Stimulated activated CD4-positive, alpha-beta T cell treated with anti-CD3 and anti-CD28 coated beads, TNF-alpha, amount 100 ng/mL, for 4 hours (primary cell): ENCODE measurements around the gene PTCH1.

Source experiments
- DNase-seq, 3 experiments: peaks; one replicate each; pipeline ENCODE4 v3.0.0-alpha.2; 2020; ENCODE audit warnings: low read depth in 3 of 3

Gene PTCH1

DNA sequence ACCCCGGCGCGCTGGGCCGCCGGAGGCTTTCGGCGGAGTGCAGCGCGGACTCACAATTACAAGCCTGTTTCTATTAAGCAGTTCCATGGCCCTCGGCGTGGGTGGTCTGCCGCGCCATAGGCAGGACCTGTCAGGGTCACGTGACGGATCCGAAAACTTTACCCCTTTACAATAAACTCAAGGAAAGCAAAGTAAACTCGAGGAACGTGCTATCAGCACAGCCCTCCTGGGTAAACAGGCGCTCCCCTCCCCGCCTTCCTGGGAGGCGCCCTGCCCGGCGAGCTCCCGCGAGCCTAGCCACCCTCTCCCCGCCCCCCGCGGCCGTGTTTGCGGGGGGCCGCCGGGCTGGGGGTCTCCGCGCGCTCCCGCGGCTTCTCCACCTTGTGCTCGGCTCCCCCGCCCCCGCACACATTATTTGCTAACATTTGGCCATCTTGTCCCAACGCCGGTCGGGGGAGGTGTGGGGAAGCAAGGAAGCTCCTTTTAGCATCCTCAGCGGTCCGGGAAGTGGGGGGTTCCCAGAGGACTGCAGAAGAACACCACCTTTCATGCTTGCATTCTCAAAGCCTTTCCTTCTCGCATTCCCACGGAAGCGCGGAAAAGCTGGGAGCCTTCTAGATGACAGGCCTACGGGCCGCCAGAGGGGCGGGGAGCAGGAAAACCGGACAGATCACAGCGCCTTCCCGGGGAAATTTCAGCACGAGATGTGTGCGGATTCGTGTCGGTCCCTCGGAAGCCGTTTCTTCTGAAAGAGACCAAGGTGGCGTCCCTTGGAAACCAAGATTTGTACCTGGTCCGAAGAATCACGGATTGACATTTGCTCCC is at the start of gene PTCH1:
TSS of gene PTCH1 (minus strand) at position 238 of the 825 bp plus-strand sequence.
- DNase-seq: peak in 2 of 3 experiments; percentile 27 to 35

DNA sequence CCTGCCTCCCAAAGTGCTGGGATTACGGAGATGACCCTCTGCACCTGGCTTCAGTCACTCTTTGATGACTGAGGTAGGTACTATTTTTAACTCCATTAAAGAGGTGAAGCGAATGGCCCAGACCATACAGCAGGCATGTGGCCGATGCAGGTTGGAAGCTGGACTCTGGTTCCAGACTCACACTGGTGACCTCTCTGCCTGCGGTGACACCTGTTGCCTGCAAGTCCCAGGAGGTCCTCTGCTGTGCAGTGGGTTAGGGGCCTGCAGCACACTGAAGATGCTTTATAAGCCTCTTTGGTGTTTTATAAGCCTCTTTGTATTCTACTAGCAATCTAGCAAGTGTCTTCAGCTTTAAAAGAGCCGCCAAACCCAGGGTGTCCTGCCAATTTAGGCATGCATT is 49.2 kb upstream of the PTCH1 start:
- DNase-seq: no peak

DNA sequence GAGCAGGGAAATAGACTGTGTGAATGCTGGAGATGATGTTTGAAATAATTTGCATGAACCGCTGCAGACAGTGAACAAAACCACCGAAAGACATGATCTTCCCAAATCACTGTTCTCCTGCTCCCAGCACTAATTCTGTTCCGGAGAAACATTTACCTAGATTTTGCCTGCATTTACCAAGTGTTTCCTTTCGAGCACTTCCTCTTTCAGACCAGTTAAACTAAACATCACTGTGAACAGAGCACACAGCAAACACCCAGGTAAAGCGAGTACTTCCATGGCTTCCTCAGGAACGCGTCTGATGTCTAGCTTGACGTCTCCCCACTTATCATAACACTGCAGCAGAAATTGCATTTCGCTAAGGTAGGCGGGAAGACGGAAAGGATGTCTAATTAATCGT is 45.1 kb upstream of the PTCH1 start:
- DNase-seq: no peak

DNA sequence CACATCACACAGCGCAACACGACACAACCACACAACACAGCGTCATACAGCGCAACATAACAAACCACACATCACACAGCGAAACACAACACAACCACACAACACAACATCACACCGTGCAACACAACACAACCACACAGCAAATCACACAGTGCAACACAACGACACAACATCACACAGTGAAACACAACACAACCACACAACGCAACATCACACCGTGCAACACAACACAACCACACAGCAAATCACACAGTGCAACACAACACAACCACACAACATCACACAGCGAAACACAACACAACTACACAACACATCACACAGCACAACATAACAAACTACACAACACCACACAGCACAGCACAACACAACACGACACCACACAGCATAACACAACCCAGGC is 40.4 kb upstream of the PTCH1 start:
- DNase-seq: no peak

DNA sequence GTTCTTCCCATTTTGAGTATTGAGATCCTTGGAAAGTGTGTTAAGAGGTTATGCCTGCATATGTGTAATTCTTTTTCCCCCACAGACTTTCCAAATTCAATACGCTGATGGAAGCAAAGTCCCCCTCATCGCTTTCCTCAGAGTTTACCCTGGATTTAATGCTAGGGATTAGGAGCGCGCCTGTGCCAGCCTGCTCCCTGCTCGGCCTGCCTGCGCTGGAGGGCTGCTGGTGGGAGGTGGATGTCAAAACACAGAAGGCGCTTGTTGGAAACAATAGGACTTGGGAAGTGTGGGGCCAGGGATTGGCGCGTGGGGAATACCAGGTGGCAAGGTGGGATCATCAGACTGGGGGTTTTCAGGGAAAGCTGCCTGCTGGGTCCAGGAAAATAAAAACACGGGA is 39.8 kb upstream of the PTCH1 start:
- no peak for DNase-seq

DNA sequence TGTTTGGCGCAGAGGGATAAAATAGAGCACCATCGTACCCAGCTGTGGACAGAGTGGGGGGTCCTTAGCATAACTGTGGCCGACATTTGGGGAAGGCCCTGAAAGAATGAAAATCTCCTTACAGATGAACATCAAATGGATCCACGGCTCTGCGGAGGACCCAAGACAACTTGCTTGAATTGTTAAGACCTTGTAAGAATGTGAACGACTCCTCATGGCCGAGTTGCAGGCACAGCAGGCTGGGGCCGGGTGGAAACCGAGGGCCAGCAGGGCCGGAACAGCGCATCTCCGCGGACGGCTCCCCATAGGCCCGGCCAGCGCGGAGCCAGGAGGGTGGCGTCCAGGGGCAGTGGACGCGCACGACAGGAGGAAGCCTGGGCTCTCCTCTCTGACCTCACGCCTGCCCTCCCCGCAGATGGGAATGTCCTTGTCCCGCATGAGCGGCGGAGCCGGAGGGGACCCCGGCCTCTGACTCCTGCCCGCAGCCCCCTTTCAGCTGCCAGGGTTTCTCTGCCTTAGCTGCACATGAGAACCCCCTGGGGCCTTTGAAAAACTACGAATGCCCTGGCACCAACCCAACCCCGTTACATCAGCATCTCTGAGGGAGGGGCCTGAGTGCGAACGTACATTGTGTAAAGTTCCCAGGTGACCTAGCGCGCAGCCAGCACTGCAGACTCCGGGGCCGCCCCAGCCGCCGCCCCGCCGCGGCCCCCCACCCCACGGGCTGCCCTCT is 36.2 kb upstream of the PTCH1 start:
- DNase-seq: no peak

DNA sequence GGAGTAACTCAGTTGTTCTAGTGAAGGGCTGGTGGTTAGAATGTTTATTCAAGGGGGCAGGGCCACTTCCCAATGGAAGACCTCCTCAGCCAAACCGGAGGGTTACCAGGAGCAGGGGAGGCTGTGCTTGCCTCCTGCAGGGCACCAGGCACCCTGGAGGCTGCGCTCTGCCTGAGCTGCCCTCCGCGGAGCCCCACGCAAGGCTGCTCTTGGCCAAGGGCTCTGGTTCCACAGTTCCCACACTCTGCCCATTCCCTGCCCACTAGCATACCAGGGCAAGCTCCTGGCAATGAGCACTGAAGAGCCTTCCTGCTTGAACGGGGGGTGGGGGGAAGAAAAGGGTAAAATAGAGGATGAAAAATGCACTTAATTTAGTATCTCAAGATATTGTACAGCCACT is 35.5 kb upstream of the PTCH1 start:
- DNase-seq: no peak

DNA sequence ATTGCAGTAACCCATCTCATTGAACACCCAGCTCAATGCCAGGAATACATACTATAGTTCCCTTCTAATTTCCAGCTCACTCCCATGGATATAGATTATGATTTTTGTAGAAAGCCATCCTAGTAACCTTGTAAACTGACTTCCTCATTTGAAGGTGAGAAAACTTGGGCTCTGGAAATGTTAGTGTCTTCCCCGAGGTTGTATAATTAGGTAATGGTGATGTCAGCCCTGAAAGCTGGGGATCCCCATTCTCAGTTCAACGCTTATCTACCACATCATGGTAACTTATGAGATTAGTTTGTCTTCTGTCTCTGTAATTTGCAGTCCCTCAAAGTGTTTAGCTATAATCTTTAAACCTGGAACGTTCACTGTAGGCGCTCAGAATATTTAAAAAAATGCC is 34.6 kb upstream of the PTCH1 start:
- no peak for DNase-seq

DNA sequence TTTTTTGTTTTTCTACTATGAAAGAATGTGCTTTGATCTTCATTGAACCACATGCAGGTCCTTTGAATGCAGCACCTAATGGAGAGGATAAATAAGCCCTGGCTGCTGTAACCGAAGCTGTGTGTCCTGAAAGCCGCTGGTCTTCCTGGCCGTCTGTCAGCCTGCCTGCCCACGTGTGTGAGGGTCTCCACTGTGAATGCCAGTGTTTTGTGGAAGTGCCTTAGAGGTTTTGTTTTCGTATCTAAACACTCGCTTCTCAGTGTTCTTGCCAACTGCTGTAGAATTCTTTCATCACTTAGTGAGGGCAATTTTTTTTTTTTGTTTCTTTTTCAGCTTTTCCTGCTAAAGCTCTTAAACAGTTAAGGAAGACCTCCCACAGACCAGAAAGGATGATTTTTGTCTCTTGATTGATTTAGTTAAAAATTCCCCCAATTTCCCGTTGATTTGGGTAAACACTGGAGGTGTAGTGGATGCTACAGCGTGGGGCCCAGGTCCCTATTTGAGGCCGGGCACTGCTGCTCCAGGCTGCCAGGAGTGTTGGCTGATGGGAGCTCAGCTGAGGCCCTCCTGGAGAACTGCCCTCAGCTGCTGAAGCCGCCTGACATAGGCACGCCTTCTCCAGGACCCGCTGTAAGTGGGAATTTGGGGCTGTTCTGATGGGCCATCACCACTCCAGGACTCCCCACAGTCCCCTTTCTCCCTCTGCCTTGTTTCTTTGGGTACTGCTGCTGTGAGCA is 29.2 kb upstream of the PTCH1 start:
- no peak for DNase-seq

DNA sequence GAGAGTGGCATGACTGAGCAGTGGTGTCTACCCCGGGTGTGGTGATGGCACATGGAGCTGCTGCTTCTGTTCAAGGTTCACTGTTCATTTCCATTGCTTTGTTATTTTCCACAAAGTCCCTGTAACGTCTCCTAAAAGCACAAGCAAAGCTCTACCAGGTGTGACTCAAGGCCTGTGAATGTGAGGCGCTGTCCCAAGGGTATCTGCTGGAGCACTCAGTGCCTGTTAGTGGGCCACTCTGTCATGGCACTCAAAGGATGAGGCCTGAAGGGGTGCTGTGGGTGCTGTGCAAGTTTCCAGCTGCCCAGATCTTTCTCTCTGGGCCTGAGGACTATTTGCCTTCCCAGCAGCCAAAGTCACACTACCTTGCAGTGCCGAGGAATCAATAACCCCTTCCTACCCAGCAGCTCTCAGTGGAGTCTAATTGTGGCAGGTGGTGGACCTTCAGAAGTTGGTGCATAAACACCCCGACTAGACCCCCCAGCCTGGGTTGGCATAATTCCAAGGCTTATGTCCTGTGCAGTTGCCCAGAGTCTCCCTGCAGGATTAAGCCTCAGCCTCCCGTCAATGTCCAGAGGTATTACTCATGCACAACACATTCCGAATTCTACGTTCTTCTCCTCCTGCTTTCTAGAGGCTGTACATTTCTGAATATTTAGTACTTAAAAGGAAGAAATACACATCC is 17.4 kb upstream of the PTCH1 start:
- DNase-seq: no peak

DNA sequence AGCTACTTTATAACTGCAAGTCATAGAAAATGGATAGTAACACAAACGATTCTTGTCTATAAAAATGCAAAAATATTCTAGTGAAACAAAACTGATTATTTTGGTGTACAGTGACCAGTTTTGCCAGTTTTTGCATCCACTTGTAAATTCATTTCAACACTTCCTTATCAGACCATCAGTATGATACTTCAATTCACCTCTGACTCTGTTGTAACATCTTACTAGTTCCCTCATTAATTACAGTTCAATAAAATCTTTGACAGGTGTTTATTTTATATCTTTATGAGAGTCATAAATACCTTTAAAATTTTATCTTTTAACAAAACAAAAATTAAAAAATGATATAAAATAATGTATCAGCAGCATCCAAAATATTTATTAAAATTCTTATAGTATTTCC is 13.1 kb upstream of the PTCH1 start:
- DNase-seq: no peak

DNA sequence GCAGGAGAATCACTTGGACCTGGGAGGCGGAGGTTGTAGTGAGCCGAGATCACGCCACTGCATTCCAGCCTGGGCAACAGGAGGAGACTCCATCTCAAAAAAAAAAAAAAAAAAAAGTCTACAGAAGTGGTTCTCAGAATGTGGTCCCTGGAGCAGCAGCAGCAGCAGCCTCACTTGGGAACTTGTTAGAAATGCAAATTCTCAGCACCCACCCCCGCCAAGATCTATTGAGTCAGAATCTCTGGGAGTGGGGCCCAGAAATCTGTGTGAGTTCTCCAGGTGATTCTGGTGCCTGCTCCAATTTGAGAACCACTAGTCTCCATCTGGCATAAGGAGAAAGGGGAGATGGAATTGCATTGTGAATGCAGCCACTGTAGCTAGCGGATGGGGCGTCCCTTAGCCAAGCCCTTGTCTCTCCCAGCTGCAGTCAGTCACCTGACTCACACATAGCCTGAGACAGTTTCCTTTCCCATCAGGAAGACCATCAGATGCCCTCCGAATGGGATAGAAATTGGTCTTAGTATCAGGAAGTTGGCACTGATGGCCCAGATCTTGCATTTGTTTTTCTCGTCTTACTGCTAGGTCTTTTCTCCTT is 12.2 kb upstream of the PTCH1 start:
- DNase-seq: no peak

DNA sequence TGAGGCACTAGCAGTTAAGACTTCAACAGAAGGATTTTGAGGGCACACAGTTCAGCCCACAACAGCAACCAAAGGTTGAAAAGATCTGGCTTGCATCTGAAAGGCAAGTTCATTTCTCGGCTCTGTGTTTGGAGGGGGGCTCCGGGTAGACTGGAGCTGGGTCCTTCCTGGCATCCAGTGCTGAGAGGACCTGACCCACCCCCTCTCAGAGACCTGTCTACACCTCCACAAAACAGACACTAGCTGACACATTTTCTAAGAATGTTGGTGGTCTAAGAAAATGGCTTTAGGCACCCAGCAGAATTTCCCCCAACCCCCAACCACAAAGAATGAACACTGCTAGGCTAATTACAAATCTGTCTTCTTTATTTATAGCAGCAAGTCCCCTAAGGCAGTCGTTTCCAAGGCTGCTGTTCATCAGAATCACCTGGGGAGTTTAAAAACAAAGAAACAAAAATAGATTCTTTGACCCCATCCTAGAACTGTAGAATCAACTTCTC is 6.2 kb upstream of the PTCH1 start:
- DNase-seq: no peak

DNA sequence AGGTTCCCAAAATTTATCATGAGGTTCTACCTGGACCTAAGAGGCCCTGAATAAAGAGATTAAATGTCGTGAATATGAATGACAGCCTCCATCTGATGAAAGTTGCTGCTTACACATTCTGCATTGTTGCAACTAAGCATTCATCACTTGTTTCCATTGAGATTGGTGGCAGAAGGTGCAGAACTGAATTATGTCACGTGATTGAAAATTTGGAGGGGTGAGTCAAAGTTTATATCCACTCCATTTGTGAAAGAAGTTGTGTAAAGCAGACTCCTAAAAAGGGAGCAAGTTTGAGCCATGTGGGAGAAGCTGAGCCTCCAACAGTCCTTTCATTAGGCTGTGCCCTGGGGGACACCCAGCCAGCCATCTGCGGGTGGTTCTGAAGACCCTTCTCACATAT is 4.9 kb upstream of the PTCH1 start:
- no peak for DNase-seq

DNA sequence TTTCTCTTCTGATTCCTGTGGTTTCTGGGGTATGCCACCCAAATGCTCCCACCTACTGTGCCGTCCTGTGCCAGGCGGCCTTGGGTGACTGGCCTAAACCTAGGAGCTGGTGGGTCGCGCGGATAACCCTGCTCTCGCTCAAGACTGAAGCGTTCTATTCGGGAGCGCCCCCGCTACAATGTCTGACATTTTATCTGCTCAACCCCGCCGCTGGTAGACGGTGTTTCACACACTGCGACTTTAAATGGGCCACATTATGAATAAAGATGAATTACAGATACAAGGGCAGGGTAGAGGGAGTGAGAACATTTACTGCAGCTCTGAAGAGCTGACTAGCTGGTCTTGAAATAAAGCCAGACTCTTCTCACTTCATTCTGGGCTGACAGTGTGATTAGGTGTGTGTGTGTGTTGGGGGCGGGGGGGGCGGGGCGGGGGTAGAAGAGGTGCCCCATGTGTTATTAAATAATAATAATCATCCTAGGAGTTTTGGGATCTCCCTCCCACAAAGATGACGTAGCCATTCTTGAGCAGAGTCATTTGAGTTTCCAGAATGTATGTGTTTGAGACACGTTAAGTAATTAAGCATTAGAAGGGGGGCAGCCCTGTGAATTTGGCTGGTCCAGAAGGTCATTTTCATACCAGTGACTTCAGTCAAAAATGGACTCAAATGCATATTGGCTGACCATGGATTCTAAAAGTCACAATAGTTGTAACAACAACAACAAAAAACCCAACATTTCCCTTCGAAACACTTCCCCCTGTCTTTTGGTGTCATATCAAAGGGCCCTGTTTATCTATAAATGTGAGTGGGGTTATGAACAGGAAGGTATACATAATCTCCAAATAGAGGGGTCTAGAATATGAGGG is 1.0 kb upstream of the PTCH1 start:
- DNase-seq: no peak

DNA sequence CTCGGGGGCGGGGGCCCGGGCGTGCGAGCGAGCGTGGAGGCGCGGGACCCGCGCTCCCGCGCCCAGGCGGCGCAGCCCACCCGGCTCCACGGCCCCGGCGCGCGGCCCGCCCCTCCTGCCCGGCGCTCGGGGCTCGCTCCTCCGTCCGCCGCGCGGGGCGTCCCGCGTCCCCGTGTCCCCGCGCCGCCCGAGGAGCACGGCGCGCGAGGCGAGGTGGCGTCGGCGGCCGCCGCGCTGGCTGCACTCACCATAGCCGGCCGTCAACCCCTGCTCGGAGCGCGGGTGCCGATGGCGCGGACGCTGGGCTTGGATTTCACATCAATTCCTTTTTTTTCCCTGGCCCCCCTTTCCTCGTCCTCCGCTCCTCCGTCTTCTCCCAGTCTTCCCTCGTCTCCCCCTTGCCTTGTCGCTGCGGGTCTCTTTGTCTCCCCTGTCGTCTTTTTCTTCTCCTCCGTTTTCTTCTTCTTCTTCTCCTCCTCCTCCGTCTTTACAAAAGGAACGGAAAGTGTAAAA is 494 bp downstream of the PTCH1 start:
- no peak for DNase-seq

DNA sequence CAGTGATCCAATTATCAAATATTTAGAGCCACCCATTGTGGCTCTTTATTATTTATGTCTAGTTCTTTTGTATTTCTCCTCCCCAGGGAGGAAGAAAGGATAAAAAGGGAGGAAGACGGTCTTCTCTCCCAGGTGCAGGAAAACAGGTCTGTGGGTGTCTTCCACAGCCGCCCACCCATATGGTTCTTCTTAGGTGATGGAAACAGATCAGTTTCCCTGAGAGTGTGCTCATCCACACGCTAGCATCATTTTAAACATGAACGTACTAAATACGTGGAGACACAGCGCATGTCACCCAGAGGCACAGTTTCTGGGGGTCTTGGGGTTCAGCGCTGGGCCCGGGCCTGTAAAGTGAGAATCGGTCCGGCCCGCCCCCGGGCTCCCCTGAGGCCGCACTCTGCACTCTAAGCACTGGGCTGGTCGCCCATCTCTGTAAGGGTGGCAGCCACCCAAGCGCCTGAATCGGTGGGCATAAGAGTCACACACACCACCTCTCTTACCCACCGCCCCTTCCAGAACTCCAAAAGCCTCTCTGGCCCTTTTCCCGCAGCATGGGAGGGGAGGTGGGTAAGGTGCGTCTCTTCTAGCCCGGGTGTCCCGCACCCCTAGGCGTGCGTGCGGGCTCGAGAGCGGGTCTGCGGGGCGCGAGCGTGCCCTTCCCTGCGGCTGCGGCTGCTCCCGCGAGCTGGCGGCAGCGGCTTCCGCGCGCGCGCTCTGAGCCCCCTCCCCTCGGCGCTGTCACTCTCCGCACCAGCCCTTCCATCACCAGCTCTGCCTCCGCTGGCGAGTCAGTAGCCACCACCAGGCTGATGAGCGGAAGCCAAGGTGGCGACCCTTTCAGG is 1.3 kb downstream of the PTCH1 start:
- DNase-seq: no peak

DNA sequence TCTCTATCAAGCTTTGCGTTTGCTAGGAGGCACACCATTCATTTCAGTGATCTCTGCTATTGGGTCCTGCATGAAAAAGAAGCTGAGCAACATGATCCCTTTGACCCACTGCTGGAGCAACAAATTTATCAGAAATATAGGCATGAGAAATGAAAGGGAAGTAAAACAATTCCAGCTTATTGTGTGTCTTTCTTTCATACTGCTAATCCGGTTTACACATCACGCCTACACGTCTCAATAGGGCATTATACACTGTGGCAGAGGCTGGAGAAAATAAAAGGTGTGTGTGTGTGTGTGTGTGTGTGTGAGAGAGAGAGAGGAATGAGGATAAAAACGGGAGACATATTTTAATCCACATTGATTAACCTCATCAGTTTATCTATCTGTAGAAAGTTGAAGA is 2.4 kb downstream of the PTCH1 start:
- no peak for DNase-seq

DNA sequence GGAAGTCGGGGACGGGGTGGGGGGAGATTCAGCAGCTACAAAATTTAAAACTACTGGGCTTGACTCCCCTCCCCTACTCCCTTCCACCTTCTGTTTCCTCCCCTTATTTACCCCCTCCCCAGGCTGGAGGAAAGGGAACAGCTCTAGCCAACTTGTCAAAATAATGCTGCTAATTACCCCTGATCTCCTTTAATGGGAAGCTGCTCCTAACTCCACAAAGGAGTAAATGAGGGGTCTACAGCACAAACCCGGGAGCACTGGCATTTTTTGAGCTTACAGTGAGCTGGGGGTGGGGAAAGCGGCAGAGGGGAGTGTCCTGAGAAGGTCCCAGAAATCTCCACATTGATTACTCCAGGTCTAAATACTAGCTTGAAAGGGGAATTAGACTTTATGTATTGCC is 3.1 kb downstream of the PTCH1 start:
- DNase-seq: no peak
